Gastrocnemius medialis (tissue), 4 donors: ENCODE results near the gene CEBPA.

Experiments
- POLR2A ChIP-seq, 2 donors: fragments of 450-650 bp; IDR thresholded peaks; one replicate each; pipeline ENCODE4 v1.6.1; 2017; ENCODE audit warnings: antibody characterized with exemption in 2 of 2, mild to moderate bottlenecking in 2 of 2, moderate library complexity in 2 of 2
- TF ChIP-seq, protein P1 (sequence below), 5 experiments: fragments of 450-650 bp in 3 of 5; fragments of 200-600 bp in 2 of 5; sonication (generic) in 2 of 5; IDR thresholded peaks in 4 of 5; conservative IDR thresholded peaks in 1 of 5; 1 replicate in 4 of 5; 2 replicates in 1 of 5; pipeline ENCODE4 v1.5.1; 2016 to 2019; ENCODE audit warnings: antibody characterized with exemption in 5 of 5, mild to moderate bottlenecking in 3 of 5, moderate library complexity in 3 of 5

DNA sequence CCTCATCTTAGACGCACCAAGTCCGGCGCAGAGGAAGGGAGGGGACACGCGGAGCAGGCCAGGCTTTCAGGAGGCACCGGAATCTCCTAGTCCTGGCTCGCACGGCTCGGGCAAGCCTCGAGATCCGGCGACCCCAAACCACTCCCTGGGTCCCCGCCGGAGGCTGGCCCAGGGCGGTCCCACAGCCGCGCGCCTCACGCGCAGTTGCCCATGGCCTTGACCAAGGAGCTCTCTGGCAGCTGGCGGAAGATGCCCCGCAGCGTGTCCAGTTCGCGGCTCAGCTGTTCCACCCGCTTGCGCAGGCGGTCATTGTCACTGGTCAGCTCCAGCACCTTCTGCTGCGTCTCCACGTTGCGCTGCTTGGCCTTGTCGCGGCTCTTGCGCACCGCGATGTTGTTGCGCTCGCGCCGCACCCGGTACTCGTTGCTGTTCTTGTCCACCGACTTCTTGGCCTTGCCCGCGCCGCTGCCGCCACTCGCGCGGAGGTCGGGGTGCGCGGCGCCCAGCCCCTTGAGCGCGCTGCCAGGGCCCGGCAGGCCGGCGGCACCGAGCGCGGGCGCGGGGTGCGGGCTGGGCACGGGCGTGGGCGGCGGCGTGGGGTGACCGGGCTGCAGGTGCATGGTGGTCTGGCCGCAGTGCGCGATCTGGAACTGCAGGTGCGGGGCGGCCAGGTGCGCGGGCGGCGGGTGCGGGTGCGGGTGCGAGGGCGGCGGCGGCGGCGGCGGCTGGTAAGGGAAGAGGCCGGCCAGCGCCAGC is 1.0 kb downstream of the CEBPA start:
- TF ChIP-seq, protein P1, sequence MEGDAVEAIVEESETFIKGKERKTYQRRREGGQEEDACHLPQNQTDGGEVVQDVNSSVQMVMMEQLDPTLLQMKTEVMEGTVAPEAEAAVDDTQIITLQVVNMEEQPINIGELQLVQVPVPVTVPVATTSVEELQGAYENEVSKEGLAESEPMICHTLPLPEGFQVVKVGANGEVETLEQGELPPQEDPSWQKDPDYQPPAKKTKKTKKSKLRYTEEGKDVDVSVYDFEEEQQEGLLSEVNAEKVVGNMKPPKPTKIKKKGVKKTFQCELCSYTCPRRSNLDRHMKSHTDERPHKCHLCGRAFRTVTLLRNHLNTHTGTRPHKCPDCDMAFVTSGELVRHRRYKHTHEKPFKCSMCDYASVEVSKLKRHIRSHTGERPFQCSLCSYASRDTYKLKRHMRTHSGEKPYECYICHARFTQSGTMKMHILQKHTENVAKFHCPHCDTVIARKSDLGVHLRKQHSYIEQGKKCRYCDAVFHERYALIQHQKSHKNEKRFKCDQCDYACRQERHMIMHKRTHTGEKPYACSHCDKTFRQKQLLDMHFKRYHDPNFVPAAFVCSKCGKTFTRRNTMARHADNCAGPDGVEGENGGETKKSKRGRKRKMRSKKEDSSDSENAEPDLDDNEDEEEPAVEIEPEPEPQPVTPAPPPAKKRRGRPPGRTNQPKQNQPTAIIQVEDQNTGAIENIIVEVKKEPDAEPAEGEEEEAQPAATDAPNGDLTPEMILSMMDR (IDR thresholded peaks at IDR 0.05 in 4 of 5, conservative IDR thresholded peaks at IDR 0.05 in 1 of 5), result no peak
- no peak for TF ChIP-seq POLR2A (IDR thresholded peaks at IDR 0.05)
